ENCODE measurements around the gene MAG. TPM values are rescaled to one million over a fixed set of nuclear protein-coding genes. Genes with fewer than 3 reads are reported as not detected.

MAG gene
- total and polyA plus RNA-seq, 2 of the 8 experiments (the other 6 are each of a cell fraction or from before 2014, with no cell fraction given): 0.20 to 1.3 TPM

- TF ChIP-seq EGR1 (IDR thresholded peaks at IDR 0.05; ENCODE audit: borderline replicate concordance, low read depth, low read length) (no peak), SP2 (IDR thresholded peaks at IDR 0.05; ENCODE audit: low read length) (no peak), SUZ12 (IDR thresholded peaks at IDR 0.05; ENCODE audit: low read length) (no peak), ZNF274 (IDR thresholded peaks at IDR 0.05; ENCODE audit: borderline replicate concordance, extremely low read depth, low read length) (no peak), BACH1 (IDR thresholded peaks at IDR 0.05; ENCODE audit: low read length) (no peak), RBBP5 (IDR thresholded peaks at IDR 0.05; ENCODE audit: borderline replicate concordance, low read depth, low read length) (peak; percentile 61; the same call in 1 of the 2 replicates), CEBPB (IDR thresholded peaks at IDR 0.05; ENCODE audit: low read depth, low read length) (no peak), POLR2A (IDR thresholded peaks at IDR 0.05; ENCODE audit: control extremely low read depth in 1 of 2, low read depth in 2 of 2, low read length in 2 of 2) (peak in 1 of 2 experiments; percentile 50; a peak in 2 of 3 replicates), ASH2L (IDR thresholded peaks at IDR 0.05; ENCODE audit: low read length) (no peak), GTF2F1 (IDR thresholded peaks at IDR 0.05; ENCODE audit: borderline replicate concordance, low read depth, low read length) (no peak), CHD7 (IDR thresholded peaks at IDR 0.05; ENCODE audit: insufficient replicate concordance, low read length) (no peak), SP4 (IDR thresholded peaks at IDR 0.05; ENCODE audit: low read length) (no peak)
Observed at GRCh38 chr19:35269438-35270117, 22.4 kb upstream of the MAG start (continued).

All from H1 (cell line).